ENCODE results near the gene NDUFS6.

DNA sequence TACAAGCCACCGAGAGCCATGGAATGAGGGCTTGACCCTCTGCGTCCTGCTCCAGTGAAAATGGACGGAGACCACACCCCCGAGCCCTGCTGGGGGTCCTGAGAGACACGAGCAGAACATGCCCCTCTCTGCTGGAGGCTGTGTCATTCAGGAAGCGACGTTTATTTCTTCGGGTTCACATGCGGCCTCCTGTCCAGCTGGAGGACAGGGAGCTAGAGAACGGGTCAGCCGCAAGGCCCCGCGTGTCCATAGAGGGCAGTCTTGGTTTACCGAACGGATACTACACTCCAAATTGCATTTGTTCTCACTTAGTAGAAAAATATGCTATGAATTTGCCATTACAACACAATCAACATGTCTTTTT, 37.7 kb upstream of the NDUFS6 start:
- TF ChIP-seq POLR2A (IDR thresholded peaks at IDR 0.05) (no peak), POLR2AphosphoS5 (IDR thresholded peaks at IDR 0.05) (no peak), EP300 (IDR thresholded peaks at IDR 0.05) (no peak)
- TF ChIP-seq, protein P1, sequence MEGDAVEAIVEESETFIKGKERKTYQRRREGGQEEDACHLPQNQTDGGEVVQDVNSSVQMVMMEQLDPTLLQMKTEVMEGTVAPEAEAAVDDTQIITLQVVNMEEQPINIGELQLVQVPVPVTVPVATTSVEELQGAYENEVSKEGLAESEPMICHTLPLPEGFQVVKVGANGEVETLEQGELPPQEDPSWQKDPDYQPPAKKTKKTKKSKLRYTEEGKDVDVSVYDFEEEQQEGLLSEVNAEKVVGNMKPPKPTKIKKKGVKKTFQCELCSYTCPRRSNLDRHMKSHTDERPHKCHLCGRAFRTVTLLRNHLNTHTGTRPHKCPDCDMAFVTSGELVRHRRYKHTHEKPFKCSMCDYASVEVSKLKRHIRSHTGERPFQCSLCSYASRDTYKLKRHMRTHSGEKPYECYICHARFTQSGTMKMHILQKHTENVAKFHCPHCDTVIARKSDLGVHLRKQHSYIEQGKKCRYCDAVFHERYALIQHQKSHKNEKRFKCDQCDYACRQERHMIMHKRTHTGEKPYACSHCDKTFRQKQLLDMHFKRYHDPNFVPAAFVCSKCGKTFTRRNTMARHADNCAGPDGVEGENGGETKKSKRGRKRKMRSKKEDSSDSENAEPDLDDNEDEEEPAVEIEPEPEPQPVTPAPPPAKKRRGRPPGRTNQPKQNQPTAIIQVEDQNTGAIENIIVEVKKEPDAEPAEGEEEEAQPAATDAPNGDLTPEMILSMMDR (IDR thresholded peaks at IDR 0.05), result peak in 5 of 6 experiments; percentile 24 to 48 (median 27)

Measured in upper lobe of left lung (tissue), 4 donors.